HCEC 1CT (cell line): Measurements from ENCODE around the gene TUBB4A.
A peak's percentile ranks its signal among the peaks of the same experiment; 100 is the strongest.
"Not testable (repeated sequence)": the region's sequence is repeated elsewhere in the genome, so short reads cannot be mapped to it uniquely, and the experiment has no call there.

ENCODE experiments used
- DNase-seq: peaks from one replicate; pipeline ENCODE4 v3.0.0-alpha.2; 2017

The TUBB4A gene

GRCh38 chr19:6522712-6523111, 20.6 kb upstream of the TUBB4A start:
- DNase-seq, result no peak

- no peak for DNase-seq
These were observed 19.9 kb upstream of the TUBB4A start for GRCh38 chr19:6521718-6522646.

GRCh38 chr19:6519289-6519688, 17.2 kb upstream of the TUBB4A start:
- peak; percentile 88 for DNase-seq

- no peak for DNase-seq
These were observed 16.2 kb upstream of the TUBB4A start for GRCh38 chr19:6518145-6518911.

GRCh38 chr19:6516659-6517291, 14.7 kb upstream of the TUBB4A start:
- DNase-seq, result peak; percentile 72

- peak; percentile 89 for DNase-seq
These were observed 14.0 kb upstream of the TUBB4A start for GRCh38 chr19:6516018-6516658.

GRCh38 chr19:6514926-6515544, 12.9 kb upstream of the TUBB4A start:
- no peak for DNase-seq

- no peak for DNase-seq
These were observed 12.0 kb upstream of the TUBB4A start for GRCh38 chr19:6514089-6514488.

- DNase-seq, result no peak
These were observed 8.5 kb upstream of the TUBB4A start for GRCh38 chr19:6510618-6511017.

- DNase-seq, result no peak
These were observed 7.2 kb upstream of the TUBB4A start for GRCh38 chr19:6509118-6509971.

GRCh38 chr19:6508028-6508771, 6.1 kb upstream of the TUBB4A start:
- not testable (repeated sequence) for DNase-seq

GRCh38 chr19:6503407-6504201, 1.5 kb upstream of the TUBB4A start:
- no peak for DNase-seq

GRCh38 chr19:6500837-6501739, 1.0 kb downstream of the TUBB4A start:
- no peak for DNase-seq

GRCh38 chr19:6499052-6499790, 2.9 kb downstream of the TUBB4A start:
- DNase-seq, result no peak

- no peak for DNase-seq
These were observed 3.6 kb downstream of the TUBB4A start for GRCh38 chr19:6498294-6499036.

GRCh38 chr19:6495947-6496346, 6.2 kb downstream of the TUBB4A start:
- no peak for DNase-seq

- DNase-seq, result no peak
These were observed 7.6 kb downstream of the TUBB4A start for GRCh38 chr19:6494438-6495036.
